Measurements from ENCODE around the gene PPP1R18.

- TF ChIP-seq CTCF (IDR thresholded peaks at IDR 0.05) (no peak), ZFX (IDR thresholded peaks at IDR 0.05; ENCODE audit: borderline replicate concordance) (no peak)
Observed at GRCh38 chr6:30703011-30703410, 16.6 kb upstream of the PPP1R18 start.
